Body of pancreas (tissue), 4 donors: ENCODE measurements around the gene ACSF3. TPM values are rescaled to one million over a fixed set of nuclear protein-coding genes. Genes with fewer than 3 reads are reported as not detected.
"Not testable (repeated sequence)": the region's sequence is repeated elsewhere in the genome, so short reads cannot be mapped to it uniquely, and the experiment has no call there.

Experiments
- ATAC-seq: fragments of 150-250 bp; one replicate; pipeline ENCODE4 v1.9.1; 2016
- DNase-seq, 4 donors: peaks; one replicate each; pipeline ENCODE4 v3.0.0-alpha.2; 2019
- H3K27ac ChIP-seq, 4 donors: fragments of 200-600 bp; sonication (generic); 1 replicate in 3 of 4; 2 replicates in 1 of 4; pipeline versions ENCODE4 v1.5.1 to v1.6.1; 2016 to 2019; ENCODE audit warnings: mild to moderate bottlenecking in 1 of 4, mixed read lengths in 1 of 4, moderate library complexity in 1 of 4
- H3K27me3 ChIP-seq, 2 donors: fragments of 200-600 bp; sonication (generic); one replicate each; pipeline ENCODE4 v1.6.0; 2016; ENCODE audit warnings: mild to moderate bottlenecking in 1 of 2
- H3K36me3 ChIP-seq, 2 donors: fragments of 200-600 bp; sonication (generic); replicated peaks in 1 of 2; 2 replicates each; pipeline ENCODE4 v1.5.1; 2016; ENCODE audit warnings: low read depth in 2 of 2; ENCODE audit not compliant: insufficient read depth in 1 of 2
- H3K4me1 ChIP-seq: fragments of 200-600 bp; sonication (generic); one replicate; pipeline ENCODE4 v1.6.0; 2016
- H3K4me3 ChIP-seq, 2 donors: fragments of 200-600 bp; sonication (generic); 1 replicate in 1 of 2; 2 replicates in 1 of 2; pipeline ENCODE4 v1.5.1; 2016 to 2019
- H3K9me3 ChIP-seq, 3 donors: fragments of 200-600 bp; sonication (generic); 1 replicate in 2 of 3; 2 replicates in 1 of 3; pipeline ENCODE4 v1.5.1; 2016
- POLR2A ChIP-seq, 3 donors: fragments of 450-650 bp; IDR thresholded peaks; one replicate each; pipeline ENCODE4 v1.6.1; 2016; ENCODE audit warnings: antibody characterized with exemption in 3 of 3, mild to moderate bottlenecking in 2 of 3
- WGBS, 2 donors: methylation state at CpG; one replicate each; pipeline ENCODE4 v1.1.5; 2017; 5-methylcytosine and 5-hydroxymethylcytosine counted together
- intact Hi-C: fragments of 100-400 bp; cut with DNase I; formaldehyde crosslinking; loops from one replicate; pipeline ENCODE4 v1.15.1; 2023
- total RNA-seq, 2 donors: library from RNA; depleted of rRNA; stranded (reverse); fragments of >200 nt; gene quantifications; one replicate each; pipeline ENCODE4 v1.1.0, GENCODE V29; 2016
- TF ChIP-seq, protein P1 (sequence below), 7 experiments: fragments of 450-650 bp in 4 of 7; fragments of 200-600 bp in 3 of 7; sonication (generic) in 3 of 7; IDR thresholded peaks; one replicate each; pipeline ENCODE4 v1.5.1; 2016 to 2019; ENCODE audit warnings: antibody characterized with exemption in 7 of 7

ACSF3 gene
- total RNA-seq, 2 donors from 2014 or later = 22.1 to 48.8 TPM

DNA sequence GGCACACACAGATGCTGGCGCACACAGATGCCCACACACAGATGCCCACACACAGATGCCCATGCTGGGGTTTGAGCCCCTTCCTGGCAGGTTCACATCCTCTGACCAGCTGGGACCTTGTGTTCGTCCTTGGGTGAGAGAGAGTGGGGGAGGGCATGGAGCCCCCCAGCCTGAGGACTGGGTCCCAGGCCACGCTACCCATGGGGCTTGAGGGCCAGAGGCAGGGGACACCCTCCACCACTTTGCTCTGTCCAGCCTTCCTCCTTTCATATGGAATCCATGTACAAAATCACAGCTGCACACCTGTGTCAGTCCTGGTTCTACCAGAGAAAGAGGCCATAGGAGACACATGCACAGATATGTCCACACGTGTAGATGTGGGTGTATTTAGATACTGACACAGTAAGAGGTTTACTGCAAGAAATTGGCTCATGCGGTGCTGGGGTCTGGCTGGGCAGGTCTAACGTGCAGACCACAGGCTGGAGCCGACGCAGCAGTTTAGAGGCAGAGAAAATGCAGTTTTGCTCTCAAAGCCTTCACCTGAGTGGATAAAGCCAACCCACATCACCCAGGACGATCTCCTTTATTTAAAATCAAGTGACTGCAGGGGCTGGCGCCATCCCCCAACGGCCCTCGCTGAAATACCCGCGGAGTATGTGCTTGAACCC lies 95.8 kb downstream of the ACSF3 start:
- no peak for ATAC-seq

GRCh38 chr16:89190150-89190958 lies 96.7 kb downstream of the ACSF3 start:
- DNase-seq = peak in 1 of 4 donors; percentile 11
- ATAC-seq = no peak
- H3K9me3 ChIP-seq = no peaks in the 10 kb centered on the region
- no peak overlapping the region for H3K4me3 ChIP-seq
- no peak overlapping the region for H3K27ac ChIP-seq
- TF ChIP-seq, protein P1, sequence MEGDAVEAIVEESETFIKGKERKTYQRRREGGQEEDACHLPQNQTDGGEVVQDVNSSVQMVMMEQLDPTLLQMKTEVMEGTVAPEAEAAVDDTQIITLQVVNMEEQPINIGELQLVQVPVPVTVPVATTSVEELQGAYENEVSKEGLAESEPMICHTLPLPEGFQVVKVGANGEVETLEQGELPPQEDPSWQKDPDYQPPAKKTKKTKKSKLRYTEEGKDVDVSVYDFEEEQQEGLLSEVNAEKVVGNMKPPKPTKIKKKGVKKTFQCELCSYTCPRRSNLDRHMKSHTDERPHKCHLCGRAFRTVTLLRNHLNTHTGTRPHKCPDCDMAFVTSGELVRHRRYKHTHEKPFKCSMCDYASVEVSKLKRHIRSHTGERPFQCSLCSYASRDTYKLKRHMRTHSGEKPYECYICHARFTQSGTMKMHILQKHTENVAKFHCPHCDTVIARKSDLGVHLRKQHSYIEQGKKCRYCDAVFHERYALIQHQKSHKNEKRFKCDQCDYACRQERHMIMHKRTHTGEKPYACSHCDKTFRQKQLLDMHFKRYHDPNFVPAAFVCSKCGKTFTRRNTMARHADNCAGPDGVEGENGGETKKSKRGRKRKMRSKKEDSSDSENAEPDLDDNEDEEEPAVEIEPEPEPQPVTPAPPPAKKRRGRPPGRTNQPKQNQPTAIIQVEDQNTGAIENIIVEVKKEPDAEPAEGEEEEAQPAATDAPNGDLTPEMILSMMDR (IDR thresholded peaks at IDR 0.05) = no peak
- no peak for TF ChIP-seq POLR2A (IDR thresholded peaks at IDR 0.05)
- 63 to 68% methylated on average over 8 to 28 of the region's 28 CpGs for WGBS, 2 donors
- H3K4me1 ChIP-seq = peaks cover 11% of the 10 kb centered on the region
- intact Hi-C loops = no loop called here
- H3K36me3 ChIP-seq = no peaks in the 10 kb centered on the region
- H3K27me3 ChIP-seq = peaks cover 0 to 4% of the 10 kb centered on the region in 2 donors

More for the DNA sequence above, 95.8 kb downstream of the ACSF3 start:
- Histone ChIP-seq H3K27me3 (peaks cover 0 to 4% of the 10 kb centered on the region in 2 donors), H3K4me3 (no peak overlapping the region), H3K9me3 (no peaks in the 10 kb centered on the region), H3K27ac (no peak overlapping the region), H3K4me1 (peaks cover 11% of the 10 kb centered on the region), H3K36me3 (no peaks in the 10 kb centered on the region)
- WGBS, 2 donors = 57 to 58% methylated on average over 13 to 14 of the region's 14 CpGs
- intact Hi-C loops = no loop called here
- no peak for TF ChIP-seq POLR2A (IDR thresholded peaks at IDR 0.05)
- TF ChIP-seq, protein P1 (IDR thresholded peaks at IDR 0.05) = no peak
- DNase-seq = no peak

DNA sequence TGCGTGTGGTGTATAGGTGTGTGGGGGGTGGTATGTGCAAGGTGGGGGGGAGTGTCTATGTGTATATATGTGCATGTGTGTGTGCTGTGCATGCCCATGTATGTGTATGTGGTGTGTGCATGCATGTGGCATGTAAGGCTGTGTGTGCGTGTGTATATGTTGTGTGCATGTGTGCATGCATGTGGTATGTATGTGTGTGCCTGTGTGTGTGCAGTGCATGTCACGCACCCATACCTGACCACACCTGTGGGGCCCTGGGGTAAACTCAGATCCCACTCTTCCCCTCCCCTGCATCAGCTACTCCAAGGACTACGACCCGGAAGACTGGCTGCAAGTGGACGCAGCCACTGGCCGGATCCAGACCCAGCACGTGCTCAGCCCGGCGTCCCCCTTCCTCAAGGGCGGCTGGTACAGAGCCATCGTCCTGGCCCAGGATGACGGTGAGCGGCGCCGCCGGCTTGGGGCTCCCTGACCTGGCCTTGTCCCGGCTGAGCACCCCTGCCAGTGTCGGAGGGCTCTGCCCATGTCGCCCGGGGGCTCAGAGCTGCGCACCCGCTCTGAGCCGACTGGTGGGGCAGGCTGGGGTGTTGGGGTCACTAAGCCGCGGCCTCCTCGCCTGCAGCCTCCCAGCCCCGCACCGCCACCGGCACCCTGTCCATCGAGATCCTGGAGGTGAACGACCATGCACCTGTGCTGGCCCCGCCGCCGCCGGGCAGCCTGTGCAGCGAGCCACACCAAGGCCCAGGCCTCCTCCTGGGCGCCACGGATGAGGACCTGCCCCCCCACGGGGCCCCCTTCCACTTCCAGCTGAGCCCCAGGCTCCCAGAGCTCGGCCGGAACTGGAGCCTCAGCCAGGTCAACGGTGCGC lies 97.6 kb downstream of the ACSF3 start:
- ATAC-seq = no peak

GRCh38 chr16:89191901-89192185 lies 98.2 kb downstream of the ACSF3 start:
- 3 to 18% methylated on average over 7 to 14 of the region's 19 CpGs for WGBS, 2 donors
- intact Hi-C loops = no loop called here
- Histone ChIP-seq H3K4me3 (no peak overlapping the region), H3K27ac (no peak overlapping the region), H3K4me1 (peaks cover 11% of the 10 kb centered on the region), H3K36me3 (no peaks in the 10 kb centered on the region), H3K9me3 (no peaks in the 10 kb centered on the region), H3K27me3 (peaks cover 0 to 4% of the 10 kb centered on the region in 2 donors)
- no peak for ATAC-seq
- TF ChIP-seq, protein P1 (IDR thresholded peaks at IDR 0.05) = no peak
- TF ChIP-seq POLR2A (IDR thresholded peaks at IDR 0.05) = no peak
- no peak for DNase-seq

More for the DNA sequence above, 97.6 kb downstream of the ACSF3 start:
- H3K4me3 ChIP-seq = no peak overlapping the region
- intact Hi-C loops = no loop called here
- no peak overlapping the region for H3K27ac ChIP-seq
- H3K9me3 ChIP-seq = no peaks in the 10 kb centered on the region
- TF ChIP-seq POLR2A (IDR thresholded peaks at IDR 0.05) = no peak
- TF ChIP-seq, protein P1 (IDR thresholded peaks at IDR 0.05) = peak in 1 of 7 experiments; percentile 26
- WGBS, 2 donors = 45 to 52% methylated on average over 7 to 43 of the region's 44 CpGs
- H3K27me3 ChIP-seq = peaks cover 0 to 4% of the 10 kb centered on the region in 2 donors
- H3K4me1 ChIP-seq = peaks cover 11% of the 10 kb centered on the region
- H3K36me3 ChIP-seq = no peaks in the 10 kb centered on the region
- peak in 2 of 4 donors; percentile 3 to 36 for DNase-seq

GRCh38 chr16:89192186-89192955 lies 98.7 kb downstream of the ACSF3 start:
- DNase-seq = peak in 3 of 4 donors; percentile 11 to 87 (median 57)
- H3K27me3 ChIP-seq, H3K27ac ChIP-seq, H3K4me3 ChIP-seq, intact Hi-C loops, H3K36me3 ChIP-seq, H3K9me3 ChIP-seq: not testable (repeated sequence)
- peak; percentile 40 for ATAC-seq
- WGBS, 2 donors = 3 to 7% methylated on average over 8 to 55 of the region's 63 CpGs
- peaks cover 11% of the 10 kb centered on the region for H3K4me1 ChIP-seq
